HL-60/S4 treated with retinoic acid at 250 ng/mL for 4 days and 3 days (cell line): Measurements from ENCODE around the gene MBNL2.
"Not testable (repeated sequence)": the region's sequence is repeated elsewhere in the genome, so short reads cannot be mapped to it uniquely, and the experiment has no call there.

Experiments
- in situ Hi-C: fragments of 300-500 bp; cut with MboI; formaldehyde crosslinking; loops from 2 replicates; pipeline ENCODE4 v1.7.0; 2022; ENCODE audit warnings: low sequenced_read_pairs

Gene MBNL2

GRCh38 chr13:97342936-97343335 is 120.8 kb downstream of the MBNL2 start:
- in situ Hi-C loops: no loop called here

GRCh38 chr13:97344265-97345175 is 122.4 kb downstream of the MBNL2 start:
- in situ Hi-C loops: no loop called here

- in situ Hi-C loops: no loop called here
Measured at GRCh38 chr13:97346097-97346496, 124.0 kb downstream of the MBNL2 start.

GRCh38 chr13:97346561-97347254 is 124.6 kb downstream of the MBNL2 start:
- in situ Hi-C loops: no loop called here

- in situ Hi-C loops: no loop called here
Measured at GRCh38 chr13:97347255-97347932, 125.3 kb downstream of the MBNL2 start.

GRCh38 chr13:97348569-97349100 is 126.5 kb downstream of the MBNL2 start:
- in situ Hi-C loops: no loop called here

GRCh38 chr13:97352012-97352411 is 129.9 kb downstream of the MBNL2 start:
- in situ Hi-C loops: not testable (repeated sequence)

- in situ Hi-C loops: no loop called here
Measured at GRCh38 chr13:97352815-97353214, 130.7 kb downstream of the MBNL2 start.

GRCh38 chr13:97353927-97354675 is 132.0 kb downstream of the MBNL2 start:
- in situ Hi-C loops: no loop called here

- in situ Hi-C loops: no loop called here
Measured at GRCh38 chr13:97354808-97355207, 132.7 kb downstream of the MBNL2 start.

- in situ Hi-C loops: no loop called here
Measured at GRCh38 chr13:97356592-97356991, 134.5 kb downstream of the MBNL2 start.

GRCh38 chr13:97359181-97360057 is 137.3 kb downstream of the MBNL2 start:
- in situ Hi-C loops: no loop called here

GRCh38 chr13:97360610-97361009 is 138.5 kb downstream of the MBNL2 start:
- in situ Hi-C loops: no loop called here

GRCh38 chr13:97364031-97364430 is 141.9 kb downstream of the MBNL2 start:
- in situ Hi-C loops: no loop called here

GRCh38 chr13:97364827-97365226 is 142.7 kb downstream of the MBNL2 start:
- in situ Hi-C loops: no loop called here

GRCh38 chr13:97366172-97366688 is 144.1 kb downstream of the MBNL2 start:
- in situ Hi-C loops: no loop called here

GRCh38 chr13:97367016-97367822 is 145.1 kb downstream of the MBNL2 start:
- in situ Hi-C loops: no loop called here

GRCh38 chr13:97369261-97369893 is 147.2 kb downstream of the MBNL2 start:
- in situ Hi-C loops: no loop called here
